HG03045 (cell line): ENCODE results near the gene LKAAEAR1.

Experiments used
- ATAC-seq: cut with Tn5 transposase; IDR thresholded peaks from one replicate; pipeline ENCODE4 v1.9.1; 2021; ENCODE audit warnings: mild to moderate bottlenecking, moderate library complexity; ENCODE audit not compliant: unreplicated experiment

LKAAEAR1 gene

DNA sequence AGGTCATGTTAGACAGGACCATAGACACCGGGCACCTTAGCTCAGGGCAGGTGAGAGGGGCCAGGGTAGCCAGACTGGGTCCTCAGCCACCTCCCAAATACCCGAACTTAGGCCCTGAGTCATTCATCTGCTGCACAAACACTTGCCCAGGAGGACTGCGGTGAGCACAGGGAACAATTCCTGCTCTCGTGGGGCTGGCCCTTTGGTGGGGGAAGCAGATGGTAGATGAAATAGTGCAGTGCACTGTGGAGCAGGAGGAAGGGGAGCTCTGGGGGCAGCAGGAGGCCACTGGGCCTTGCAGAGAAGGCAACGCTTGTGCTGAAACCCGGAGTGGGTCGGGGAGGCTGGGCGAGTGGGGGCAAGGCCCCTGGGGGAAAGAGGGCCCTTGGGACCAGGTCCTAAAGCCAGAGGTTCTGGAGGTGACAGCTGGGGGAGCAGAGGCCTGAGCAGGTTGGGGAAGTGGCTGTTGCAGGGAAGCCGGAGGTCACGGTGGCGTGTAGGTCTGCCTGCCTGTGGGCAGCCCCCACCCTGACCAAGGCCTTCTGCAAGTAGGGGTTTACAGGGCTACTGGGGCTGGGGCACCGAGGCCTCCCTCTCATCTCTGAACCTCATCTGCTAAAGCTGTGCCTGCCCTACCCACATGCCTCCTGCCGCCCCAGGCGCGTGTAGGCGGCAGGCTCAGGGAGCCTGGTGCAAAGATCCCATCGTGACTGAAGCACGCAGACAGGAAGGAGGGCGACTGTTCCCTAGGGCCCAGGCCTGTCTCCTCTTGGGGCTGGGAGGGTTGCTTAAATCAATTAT is 27.8 kb upstream of the LKAAEAR1 start:
- ATAC-seq: no peak

DNA sequence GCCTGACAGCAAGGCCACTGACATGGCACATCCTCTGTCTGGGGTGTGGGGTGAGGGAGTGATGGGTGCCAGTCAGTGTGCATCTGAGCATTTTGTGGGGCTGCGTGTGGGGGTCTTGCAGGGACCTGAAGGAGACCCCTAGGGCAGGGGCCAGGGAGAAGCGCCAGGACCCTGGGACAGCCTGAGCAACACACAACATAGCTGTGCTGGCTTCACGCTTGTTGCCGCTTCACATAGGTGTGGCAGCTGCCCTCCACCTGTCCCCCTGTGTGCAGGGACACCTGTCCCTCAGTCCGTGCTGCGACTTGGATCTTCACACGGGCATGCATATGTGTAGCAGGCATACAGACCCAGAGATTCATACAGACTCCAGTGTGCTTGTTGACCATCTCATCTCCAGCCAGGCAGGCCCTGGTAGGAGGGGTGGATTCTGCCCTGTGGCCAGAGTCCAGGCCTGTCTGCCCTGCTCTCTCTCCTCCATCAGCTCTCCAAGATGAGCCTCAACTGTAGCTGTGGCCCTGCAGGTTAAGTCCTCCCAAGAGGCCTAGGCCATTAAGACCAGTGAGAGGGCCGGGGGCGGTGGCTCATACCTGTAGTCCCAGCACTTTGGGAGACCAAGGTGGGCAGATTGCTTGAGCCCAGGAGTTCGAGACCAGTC is 26.3 kb upstream of the LKAAEAR1 start:
- ATAC-seq: no peak

DNA sequence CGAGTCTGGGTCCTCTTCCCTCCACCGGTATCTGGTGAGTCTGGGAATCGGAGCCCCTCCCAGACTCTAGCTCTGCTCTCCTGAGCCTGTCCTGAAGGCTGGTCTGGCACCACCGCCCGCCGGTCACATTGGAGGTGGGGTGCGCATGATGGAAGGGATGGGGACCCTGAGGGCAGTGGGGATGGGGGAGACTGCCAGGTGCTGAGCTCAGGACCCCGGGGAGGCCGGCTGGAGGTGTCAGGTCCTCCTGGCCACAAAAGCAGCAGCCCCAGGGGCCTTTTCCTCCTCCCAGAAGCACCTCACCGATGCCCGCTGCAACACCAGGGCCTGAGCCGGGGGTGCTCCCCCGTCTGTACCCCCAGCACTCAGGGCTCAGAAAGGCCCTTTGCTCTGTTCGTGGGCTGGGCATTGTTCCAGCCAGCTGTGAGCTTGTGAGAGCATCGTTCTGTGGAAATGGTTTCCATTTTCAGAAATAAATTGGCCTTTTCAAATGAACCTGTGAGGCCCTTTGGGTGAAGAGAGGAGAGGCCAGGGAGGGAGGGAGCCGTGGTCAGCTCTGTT is 25.7 kb upstream of the LKAAEAR1 start:
- ATAC-seq: no peak

DNA sequence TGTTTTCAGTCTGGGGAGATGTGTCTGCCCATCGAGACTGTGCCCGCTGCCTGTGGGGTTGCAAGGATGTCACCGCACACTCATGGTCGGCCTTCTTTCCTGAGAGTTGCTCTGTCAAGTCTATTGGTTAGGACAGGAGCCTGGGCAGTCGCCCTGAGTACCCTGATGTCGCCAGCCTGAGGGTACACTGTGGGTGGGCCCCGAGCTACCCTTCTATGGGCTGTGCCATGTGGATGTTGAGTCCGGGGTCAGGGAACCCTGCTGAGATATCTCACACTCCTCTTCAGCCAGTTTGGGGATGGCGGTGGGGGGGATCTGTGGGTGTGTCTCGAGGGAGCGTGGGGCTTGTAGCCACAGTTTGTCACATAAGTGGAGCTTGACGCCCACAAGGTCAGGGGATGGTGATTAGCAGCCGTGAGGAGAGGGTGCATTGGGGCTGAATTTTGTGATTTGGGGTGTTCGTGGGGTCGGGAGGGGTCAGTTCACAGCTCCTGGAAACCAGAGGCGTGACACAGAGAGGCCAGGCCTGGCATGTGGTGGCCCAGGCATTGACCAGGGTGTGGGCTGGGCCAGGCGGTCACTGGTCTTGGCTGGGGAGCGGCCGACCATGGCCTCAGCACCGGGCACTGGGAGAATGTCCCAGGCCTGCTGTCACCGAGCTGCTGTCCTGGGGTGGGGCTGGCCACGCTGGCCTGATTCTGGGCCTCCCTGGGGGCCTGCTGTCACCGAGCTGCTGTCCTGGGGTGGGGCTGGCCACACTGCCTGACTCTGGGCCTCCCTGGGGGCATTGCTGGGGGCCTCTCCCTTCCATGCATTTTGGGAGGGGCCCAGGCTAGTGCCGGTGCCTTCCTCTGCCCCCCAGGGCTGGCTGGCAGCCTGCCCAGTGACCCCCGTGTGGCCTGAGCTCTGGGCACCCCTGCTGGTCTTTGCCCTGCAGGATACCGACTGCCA is 24.8 kb upstream of the LKAAEAR1 start:
- ATAC-seq: no peak

DNA sequence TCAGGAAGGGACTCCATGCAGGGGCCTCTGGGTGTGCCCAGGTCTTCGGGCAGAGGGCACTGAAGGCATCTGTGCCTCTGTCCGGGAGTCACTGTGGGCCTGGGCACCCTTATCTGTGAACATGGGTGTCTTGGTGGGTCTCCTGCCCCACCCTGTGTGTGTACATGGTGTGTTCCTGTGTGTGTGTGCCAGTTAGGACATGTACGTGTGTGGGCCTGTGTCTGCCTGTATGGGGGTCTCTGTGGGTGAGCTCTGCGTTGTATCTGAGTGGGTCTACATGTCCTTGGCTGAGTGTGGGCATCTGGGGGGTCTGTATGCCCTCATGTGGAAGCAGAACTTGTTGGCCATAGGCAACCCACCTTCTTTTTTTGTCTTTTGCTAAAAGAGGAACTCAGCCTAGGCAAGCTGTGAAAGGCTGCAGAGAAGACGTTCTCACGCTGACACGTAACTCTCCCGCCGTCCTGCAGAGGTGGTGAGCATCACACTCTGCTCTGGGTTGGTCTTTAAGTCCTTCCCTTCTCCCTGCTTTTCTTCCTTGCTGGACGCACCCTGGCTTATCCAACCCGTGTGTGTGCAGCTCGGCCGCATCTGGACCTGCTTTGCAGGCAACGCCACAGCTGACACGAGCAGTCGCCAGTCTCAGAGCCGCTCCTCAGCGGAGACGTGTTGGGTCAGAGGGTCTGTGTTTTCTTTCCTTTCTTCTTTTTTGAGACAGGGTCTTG is 23.7 kb upstream of the LKAAEAR1 start:
- no peak for ATAC-seq

DNA sequence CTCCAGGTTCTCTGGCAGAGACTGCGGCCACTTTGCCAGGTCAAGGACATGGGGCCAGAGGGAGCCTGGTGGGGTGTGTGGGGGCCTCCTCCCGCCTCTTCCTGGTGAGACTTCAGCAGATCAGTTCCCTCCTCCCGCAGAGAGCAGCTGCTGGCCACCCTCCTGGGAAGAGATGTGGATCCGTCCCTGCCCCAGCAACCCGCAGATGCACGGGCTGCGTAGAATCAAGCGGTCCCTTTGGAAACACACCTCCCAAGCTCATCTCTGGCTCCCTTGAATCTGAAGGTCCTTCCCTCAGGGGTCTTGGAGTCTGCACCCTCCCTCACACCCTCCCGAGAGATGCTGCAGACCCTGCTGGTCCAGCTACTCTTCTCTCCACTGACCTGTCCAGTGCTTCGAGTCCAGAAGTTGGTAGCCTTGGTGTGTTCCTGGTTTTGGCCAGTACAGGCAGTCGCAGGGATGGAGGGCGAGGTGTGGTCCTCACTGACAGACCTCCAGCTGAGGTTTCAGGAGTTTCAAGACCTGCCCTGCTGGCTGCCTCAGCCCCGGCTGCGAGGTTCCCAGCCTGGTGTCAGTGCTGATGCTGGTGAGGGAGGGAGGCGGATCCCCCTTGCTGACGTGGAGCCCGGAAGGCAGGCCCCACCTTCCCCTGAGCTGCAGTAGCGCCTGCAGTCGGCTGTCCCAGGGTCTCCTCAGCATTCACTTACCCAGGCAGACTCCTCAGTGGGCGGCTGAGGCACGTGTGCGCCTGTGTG is 23.0 kb upstream of the LKAAEAR1 start, which contains the start of gene NPBWR2:
NPBWR2 (minus strand) TSS at position 585 of the 755 bp plus-strand sequence. CDS start 734 bp downstream, outside the sequence.
- ATAC-seq: no peak

DNA sequence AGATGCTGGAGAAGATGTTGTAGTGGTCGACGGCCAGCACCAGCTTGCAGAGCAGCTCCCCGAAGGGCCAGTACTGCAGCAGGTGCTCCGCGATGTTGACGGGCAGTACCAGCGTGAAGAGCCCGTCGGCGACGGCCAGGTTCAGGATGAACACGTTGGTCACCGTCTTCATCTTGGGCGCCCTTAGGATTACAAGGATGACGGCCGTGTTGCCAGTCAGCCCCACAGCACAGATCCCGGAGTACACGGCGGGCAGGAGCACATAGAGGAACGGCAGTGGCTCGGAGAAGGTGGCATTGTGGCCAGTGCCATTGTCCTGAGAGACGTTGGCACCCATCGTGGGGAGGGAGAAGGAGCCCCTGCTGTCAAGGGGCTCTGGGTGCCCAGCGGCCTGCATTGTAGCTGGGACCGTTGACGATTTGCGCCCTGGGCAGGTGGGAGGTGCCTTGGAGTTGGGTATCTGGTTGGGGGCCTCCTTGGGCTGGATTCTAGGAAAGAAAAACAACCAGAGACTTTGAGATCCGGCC is 22.3 kb upstream of the LKAAEAR1 start:
- no peak for ATAC-seq

DNA sequence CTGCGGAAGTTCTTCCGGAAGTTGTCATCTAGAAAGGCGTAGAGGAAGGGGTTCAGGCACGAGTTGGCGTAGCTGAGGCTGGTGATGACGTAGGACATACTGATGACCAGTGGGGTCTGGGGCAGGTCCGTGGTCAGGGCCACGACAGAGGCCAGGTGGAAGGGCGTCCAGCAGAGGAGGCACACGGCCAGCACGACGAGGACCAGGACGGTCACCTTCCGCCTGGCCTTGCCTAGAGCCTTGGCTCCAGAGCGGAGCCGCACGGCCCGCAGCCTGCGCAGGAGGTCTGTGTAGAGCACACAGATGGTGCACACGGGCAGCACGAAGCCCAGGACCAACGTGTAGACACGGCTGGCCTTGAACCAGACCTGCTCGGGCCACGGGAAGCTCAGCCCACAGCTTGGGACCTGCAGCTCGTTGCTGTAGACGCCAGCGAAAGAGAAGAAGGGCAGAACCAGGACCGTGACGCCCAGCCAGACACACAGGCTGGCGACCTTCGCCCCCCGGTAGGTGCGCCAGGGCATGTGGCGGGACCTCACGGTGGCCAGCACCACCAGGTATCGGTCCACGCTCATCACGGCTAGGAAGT is 21.7 kb upstream of the LKAAEAR1 start:
- no peak for ATAC-seq

DNA sequence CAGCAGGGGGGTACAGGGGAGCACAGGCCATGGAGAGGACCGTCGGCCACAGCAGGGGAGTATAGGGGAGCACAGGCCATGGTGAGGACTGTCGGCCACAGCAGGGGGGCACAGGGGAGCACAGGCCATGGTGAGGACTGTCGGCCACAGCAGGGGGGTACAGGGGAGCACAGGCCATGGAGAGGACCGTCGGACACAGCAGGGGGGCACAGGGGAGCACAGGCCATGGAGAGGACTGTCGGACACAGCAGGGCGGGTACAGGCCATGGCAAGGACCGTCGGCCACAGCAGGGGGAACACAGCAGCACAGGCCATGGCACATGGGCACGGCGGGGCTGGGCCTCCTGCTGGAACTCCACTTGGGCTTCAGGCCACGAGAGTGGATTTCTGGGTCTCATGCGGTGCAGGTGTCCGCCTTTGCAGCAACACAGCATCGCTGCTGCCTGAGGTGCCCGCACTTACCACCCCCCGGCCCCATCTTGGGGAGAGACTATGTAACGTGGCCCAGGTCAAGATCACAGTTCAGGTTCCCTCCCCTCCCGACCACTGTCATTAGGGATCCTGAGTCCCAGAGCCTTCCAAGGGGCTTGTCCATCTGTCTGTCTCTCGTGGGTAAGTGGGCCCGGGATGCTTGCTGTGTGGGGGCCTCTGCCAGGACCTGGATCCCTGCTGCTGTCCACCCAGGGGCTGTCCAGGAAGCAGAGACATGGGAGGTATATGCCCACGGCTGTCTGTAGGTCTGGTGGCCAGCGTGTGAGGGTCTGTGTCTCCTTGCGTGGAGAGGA is 20.7 kb upstream of the LKAAEAR1 start:
- no peak for ATAC-seq

DNA sequence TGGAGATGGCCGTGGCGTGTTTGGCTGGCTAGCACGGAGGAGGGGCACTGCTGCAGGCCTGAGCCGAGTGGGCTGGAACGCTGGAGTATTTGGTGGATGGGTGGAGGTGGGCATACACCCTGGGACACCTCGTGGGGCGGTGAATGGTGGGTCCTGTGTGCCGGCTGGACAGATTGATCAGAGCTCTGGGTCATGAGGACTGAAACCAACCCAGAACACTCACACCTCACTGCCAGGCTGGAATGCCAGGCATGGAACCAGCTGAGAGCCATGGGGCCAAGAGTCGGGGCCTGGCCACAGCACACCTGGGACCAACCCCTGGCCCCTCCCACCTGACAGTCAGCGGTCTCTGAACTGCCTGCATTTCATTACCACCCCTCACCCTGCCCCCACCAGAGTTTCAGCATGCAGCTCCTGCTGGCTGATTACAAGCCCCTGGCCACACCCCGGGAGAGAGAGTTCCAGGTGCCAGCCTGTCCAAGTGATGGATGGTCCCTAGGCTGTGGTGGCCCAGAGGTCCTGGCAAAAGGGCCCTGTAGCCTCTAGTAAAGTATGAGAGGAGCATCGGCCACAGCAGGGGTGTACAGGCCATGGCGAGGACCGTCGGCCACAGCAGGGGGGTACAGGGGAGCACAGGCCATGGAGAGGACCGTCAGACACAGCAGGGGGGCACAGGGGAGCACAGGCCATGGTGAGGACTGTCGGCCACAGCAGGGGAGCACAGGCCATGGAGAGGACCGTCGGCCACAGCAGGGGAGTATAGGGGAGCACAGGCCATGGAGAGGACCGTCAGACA is 19.9 kb upstream of the LKAAEAR1 start:
- no peak for ATAC-seq

DNA sequence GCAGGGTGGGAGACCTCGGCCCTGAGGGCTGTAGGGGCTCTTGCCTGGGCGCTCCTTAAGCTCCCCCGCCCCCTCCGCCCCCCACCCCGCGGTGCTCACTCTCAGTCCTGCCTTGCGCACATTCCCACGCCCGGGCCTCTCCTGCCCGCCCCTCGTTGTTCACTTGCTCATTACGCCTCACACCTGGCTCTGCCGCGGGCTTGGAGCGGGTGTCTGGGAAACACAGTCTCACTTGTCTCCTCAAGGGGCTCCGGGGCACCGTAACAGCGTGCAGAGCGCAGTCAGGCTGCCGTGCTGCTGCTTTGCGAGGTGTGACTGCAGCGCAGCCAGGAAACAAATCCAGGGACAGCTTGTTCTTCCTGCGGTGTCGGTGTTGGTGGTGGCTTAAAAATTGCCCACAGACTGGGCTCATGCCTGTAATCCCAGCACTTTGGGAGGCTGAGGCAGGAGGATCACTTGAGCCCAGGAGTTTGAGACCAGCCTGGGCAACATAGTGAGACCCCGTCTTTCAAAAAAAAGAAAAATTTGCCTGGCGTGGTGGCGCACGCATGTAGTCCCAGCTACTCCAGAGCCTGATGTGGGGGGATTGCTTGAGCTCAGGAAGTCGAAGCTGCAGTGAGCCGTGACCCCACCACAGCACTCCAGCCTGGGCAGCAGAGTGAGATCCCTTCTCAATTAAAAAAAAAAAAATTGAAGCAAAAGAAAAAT is 18.6 kb upstream of the LKAAEAR1 start:
- ATAC-seq: no peak

DNA sequence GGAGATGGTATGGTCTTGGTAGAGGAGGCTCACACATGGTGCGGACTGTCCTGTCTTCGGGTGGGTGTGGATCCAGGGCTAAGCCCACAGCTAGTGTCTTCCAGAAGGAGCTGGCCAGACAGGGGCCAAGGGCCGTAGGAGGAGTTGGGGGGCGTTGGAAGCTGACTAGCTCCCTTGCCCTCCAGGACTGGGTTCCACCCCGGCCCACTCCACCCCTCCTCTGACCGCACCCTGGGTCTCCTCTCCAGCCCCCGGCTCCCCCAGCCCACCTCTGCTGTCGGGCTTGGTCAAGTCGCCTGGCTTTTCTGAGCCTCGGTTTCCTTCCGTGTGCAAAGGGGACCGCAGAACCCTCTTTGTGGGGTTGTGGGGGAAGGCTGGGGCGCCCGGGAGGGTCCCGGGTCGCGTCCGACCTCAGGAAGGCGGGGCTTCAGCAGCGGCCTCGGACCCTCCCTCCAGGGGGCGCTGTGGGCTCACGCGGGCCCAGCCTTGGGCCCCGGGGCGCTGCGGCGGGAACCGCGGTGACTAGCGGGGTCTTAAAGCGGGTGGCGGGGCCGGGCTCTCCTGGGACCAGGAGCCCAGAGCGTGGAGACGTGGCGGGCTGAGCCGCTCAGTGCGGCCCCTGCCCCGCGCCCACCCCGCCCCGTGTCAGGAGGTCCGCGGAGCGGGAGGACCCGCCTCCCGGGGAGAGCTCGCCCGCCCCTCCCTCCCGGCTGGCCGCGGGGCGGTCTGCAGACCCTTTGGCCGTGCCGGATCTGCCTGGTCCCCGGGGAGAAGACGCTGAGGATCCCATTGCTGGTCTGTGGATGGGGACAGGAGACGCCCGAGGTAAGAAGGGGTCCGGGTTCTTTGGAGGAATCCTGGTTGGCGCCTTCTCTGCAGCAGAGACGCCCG is 17.8 kb upstream of the LKAAEAR1 start:
- no peak for ATAC-seq

DNA sequence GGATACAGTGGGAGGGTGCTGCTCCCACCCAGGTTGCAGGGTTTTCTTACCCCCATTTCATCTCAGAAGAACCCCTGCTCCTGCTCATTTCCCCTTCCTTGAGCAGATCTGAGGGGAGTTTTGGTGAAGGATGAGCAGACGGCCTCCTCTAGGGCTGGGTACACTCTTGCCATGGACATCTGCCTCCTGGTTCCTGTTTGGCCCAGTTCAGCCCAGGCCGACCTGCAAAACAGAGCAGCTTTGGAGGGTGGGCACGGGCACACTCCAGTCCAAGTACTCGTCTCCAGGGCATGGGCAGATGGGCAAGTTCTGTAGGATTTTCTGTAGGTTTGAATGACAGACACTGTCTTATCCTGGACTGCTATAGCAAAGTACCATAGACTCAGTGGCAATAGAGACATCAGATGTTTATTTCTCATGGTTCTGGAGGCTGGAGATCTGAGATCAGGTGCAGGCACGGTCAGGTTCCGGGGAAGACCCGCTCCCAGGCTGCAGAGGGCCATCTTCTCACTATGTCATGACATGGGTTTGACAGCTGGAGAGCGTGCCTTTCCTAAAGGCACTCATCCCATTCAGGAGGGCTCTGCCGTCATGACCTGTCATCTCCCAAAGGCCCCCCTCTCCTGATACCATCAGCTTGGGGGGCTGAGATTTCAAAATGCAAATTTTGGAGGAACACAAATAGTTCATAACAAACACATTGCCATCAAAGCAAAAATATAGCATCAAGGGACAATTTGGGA is 16.9 kb upstream of the LKAAEAR1 start:
- ATAC-seq: no peak

DNA sequence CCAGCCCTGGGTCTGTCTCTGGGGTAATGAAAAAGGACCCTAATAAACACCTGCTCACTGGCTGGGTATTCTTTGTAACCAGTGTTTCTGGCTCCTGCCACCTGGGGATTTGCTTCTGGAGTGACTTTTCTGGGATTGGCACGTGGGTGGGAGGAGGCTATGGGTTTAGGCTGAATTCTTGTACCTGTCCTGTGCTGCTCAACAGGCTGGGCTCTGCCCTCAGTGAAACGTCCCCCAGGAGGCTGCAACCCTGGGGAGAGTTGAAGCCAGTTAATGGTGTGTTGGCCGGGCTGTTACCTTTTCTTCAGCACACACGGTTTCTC is 16.3 kb upstream of the LKAAEAR1 start:
- ATAC-seq: no peak

DNA sequence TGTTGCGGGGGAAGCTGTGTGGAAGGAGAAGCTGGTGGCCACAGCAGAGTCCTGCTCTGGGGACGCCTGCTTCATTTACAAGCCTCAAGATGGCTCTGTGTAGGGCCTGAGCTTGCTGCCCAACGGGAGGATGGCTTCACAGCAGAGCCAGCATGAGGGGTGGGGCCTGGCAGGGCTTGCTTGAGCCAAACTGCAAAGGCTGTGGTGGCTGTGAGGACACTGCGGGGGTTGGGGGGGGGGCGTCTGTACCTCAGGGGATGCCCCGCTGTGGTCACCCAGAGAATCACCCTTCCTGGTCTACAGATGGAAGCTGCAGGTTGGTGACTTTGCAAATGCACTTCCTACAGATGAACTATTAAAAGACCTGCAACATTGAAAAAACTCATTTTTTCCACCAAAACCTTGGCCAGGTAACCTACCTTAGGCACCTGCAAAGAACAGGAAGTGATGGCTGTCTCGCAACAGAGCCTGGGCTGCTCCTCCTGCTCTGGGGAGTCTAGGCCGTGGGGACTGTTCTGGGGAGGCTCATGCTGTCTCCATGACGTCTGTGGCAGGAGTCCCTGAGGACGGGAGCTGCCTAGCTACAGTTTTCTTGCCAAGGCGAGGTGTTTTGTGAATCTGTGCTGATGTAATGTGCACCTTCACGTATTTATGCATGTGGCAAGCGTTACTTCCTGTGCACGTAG is 15.8 kb upstream of the LKAAEAR1 start:
- no peak for ATAC-seq
